Endothelial cell of umbilical vein (primary cell): ENCODE results near the gene PAFAH2. TPM values are rescaled to one million over a fixed set of nuclear protein-coding genes. Genes with fewer than 3 reads are reported as not detected.

Source experiments
- BruUV-seq: library from RNA; stranded (reverse); fragments of 400-500 nt; replicated peaks from 2 replicates; lab custom pipeline; 2021; lab: Mats Ljungman, UMichigan
- CTCF ChIA-PET: fragments of 300-600, 350-600 bp; sonication (Branson Sonifier 250); formaldehyde crosslinking; loops from one replicate; lab custom pipeline; 2021; ENCODE audit warnings: antibody characterized with exemption, inconsistent platforms; lab: Charles Lee
- POLR2A ChIA-PET: fragments of 300-600, 350-600 bp; sonication (Branson Sonifier 250); formaldehyde crosslinking; loops from one replicate; lab custom pipeline; 2021; ENCODE audit warnings: antibody characterized with exemption, inconsistent platforms; lab: Charles Lee
- DNase-seq: peaks from one replicate; pipeline ENCODE4 v3.0.0-alpha.2; 2011; ENCODE audit warnings: low read depth, low spot score
- FAIRE-seq: peaks from 2 replicates; lab custom pipeline; 2011; peaks lifted over from hg19 to GRCh38; lab: Jason Lieb, UNC
- H2AFZ ChIP-seq: 2 replicates; pipeline ENCODE4 v1.6.0; 2012; ENCODE audit warnings: low read depth, low read length, control low read depth, inconsistent platforms
- H3K27ac ChIP-seq: 2 replicates; pipeline ENCODE4 v1.5.1; 2011; ENCODE audit warnings: low read depth, mild to moderate bottlenecking, control low read depth, low read length, moderate library complexity; ENCODE audit not compliant: insufficient read depth
- H3K27me3 ChIP-seq, 2 experiments: 2 replicates each; pipeline versions ENCODE4 v1.6.0 to v1.6.1; 2011; ENCODE audit warnings: low read length in 2 of 2, mixed read lengths in 1 of 2; ENCODE audit not compliant: control insufficient read depth in 2 of 2, insufficient read depth in 2 of 2
- H3K36me3 ChIP-seq, 2 experiments: 2 replicates in 1 of 2; 3 replicates in 1 of 2; pipeline ENCODE4 v1.5.1; 2011; ENCODE audit warnings: low read length in 2 of 2, mild to moderate bottlenecking in 1 of 2, moderate library complexity in 1 of 2; ENCODE audit not compliant: control insufficient read depth in 2 of 2, insufficient read depth in 2 of 2; ENCODE audit errors: extremely low read depth in 1 of 2
- H3K4me1 ChIP-seq: 3 replicates; pipeline ENCODE4 v1.5.1; 2011; ENCODE audit warnings: mild to moderate bottlenecking, low read length; ENCODE audit not compliant: control insufficient read depth, insufficient read depth; ENCODE audit errors: extremely low read depth
- H3K4me2 ChIP-seq: 2 replicates; pipeline ENCODE4 v1.6.1; 2011; ENCODE audit warnings: low read length, control low read depth, mixed read lengths; ENCODE audit not compliant: insufficient read depth
- H3K4me3 ChIP-seq, 3 experiments: fragments of 200-600 bp in 1 of 3; sonication (generic), shearing (Covaris generic) in 1 of 3; replicated peaks in 1 of 3; 2 replicates each; pipeline ENCODE4 v1.5.1; 2011 to 2016; ENCODE audit warnings: control low read depth in 3 of 3, low read length in 3 of 3, mild to moderate bottlenecking in 2 of 3, inconsistent platforms in 1 of 3, low read depth in 1 of 3, moderate library complexity in 1 of 3; ENCODE audit not compliant: insufficient read depth in 1 of 3
- H3K79me2 ChIP-seq: 2 replicates; pipeline ENCODE4 v1.6.0; 2012; ENCODE audit warnings: low read length, inconsistent platforms; ENCODE audit not compliant: control insufficient read depth, insufficient read depth
- H3K9ac ChIP-seq: replicated peaks from 2 replicates; pipeline ENCODE3; 2011; ENCODE audit warnings: low read length, control low read depth; ENCODE audit not compliant: insufficient read depth; ENCODE audit errors: extremely low read depth
- H3K9me1 ChIP-seq: replicated peaks from 3 replicates; pipeline ENCODE4 v1.6.0; 2011; ENCODE audit warnings: mild to moderate bottlenecking, low read length; ENCODE audit not compliant: control insufficient read depth, insufficient read depth; ENCODE audit errors: extremely low read depth
- H3K9me3 ChIP-seq: replicated peaks from 2 replicates; pipeline ENCODE4 v1.5.1; 2012; ENCODE audit warnings: low read length, inconsistent platforms; ENCODE audit not compliant: control insufficient read depth, insufficient read depth
- H4K20me1 ChIP-seq: replicated peaks from 2 replicates; pipeline ENCODE3; 2011; ENCODE audit warnings: mild to moderate bottlenecking, low read length; ENCODE audit not compliant: control insufficient read depth, insufficient read depth; ENCODE audit errors: extremely low read depth
- FOS ChIP-seq: IDR thresholded peaks from 2 replicates; pipeline ENCODE4 v1.6.1; 2011; ENCODE audit warnings: mild to moderate bottlenecking, low read length, moderate library complexity, borderline replicate concordance; ENCODE audit not compliant: insufficient read depth
- GATA2 ChIP-seq: IDR thresholded peaks from 2 replicates; pipeline ENCODE4 v1.7.0; 2011; ENCODE audit warnings: low read depth, mild to moderate bottlenecking, moderate library complexity, mixed read lengths, low read length; ENCODE audit not compliant: insufficient read length, insufficient read depth
- JUN ChIP-seq: IDR thresholded peaks from 2 replicates; pipeline ENCODE4 v1.6.1; 2011; ENCODE audit warnings: borderline replicate concordance, low read depth; ENCODE audit not compliant: insufficient read length, insufficient read depth
- MYC ChIP-seq: IDR thresholded peaks from one replicate; pipeline ENCODE4 v1.6.1; 2011; ENCODE audit warnings: mild to moderate bottlenecking, low read depth, low read length
- POLR2AphosphoS5 ChIP-seq: IDR thresholded peaks from 2 replicates; pipeline ENCODE4 v1.6.1; 2012; ENCODE audit warnings: low read depth, mild to moderate bottlenecking, control low read depth, low read length, moderate library complexity; ENCODE audit not compliant: insufficient read depth
- dilution Hi-C: fragments of 300-500 bp; cut with MboI; formaldehyde crosslinking; loops from one replicate; pipeline ENCODE4 v1.15.0; 2019; ENCODE audit warnings: low sequenced_read_pairs; ENCODE audit not compliant: extremely low pct_ligation_motif_present
- intact Hi-C: fragments of 100-400 bp; cut with micrococcal nuclease; formaldehyde crosslinking; loops from one replicate; pipeline ENCODE4 v1.10.0; 2022
- polyA plus RNA-seq, 4 experiments: library from polyadenylated mRNA; depleted of rRNA in 3 of 4; stranded (reverse) in 3 of 4; unstranded in 1 of 4; fragments of >200 nt; gene quantifications; 2 replicates each; pipeline versions ENCODE4 v1.2.1 to v1.2.3, GENCODE V29; 2011 to 2012; ENCODE audit warnings: missing spikeins in 1 of 4
- total RNA-seq: library from RNA; stranded (reverse); gene quantifications from 2 replicates; pipeline ENCODE4 v1.2.3, GENCODE V29; 2021
- TF ChIP-seq, protein P1 (sequence below), 2 donors: IDR thresholded peaks; 1 replicate in 1 of 2; 2 replicates in 1 of 2; pipeline ENCODE4 v1.5.1; 2011; ENCODE audit warnings: low read length in 2 of 2, mild to moderate bottlenecking in 2 of 2, moderate library complexity in 2 of 2, control low read depth in 1 of 2, inconsistent platforms in 1 of 2, low read depth in 1 of 2; ENCODE audit not compliant: insufficient read depth in 1 of 2; ENCODE audit errors: extremely low read depth in 1 of 2

The PAFAH2 gene
- total and polyA plus RNA-seq, 2 donors (not counting 3 experiments of a cell fraction or from before 2014, with no cell fraction given), result 6.0 to 6.9 TPM

DNA sequence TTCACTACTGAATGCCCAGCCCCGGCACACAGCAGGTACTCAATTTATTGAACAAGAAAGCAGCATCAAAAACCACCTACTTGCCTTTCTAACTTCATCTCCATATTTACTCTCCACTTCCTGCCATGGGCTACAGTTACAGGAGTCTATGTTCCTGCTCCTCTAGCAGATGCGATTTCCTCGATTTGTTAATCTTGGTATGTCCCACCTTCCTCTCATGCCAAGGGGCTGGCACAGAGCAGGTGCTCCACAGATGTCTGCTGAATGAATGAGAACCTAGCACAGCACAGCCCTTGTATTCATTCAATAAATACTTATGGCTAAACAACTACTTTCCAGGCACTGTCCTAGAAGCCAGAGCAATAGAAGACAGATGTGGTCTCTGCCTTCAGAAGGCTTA, 12.2 kb downstream of the PAFAH2 start:
- DNase-seq, result no peak
- no TSS peak for BruUV-seq
- no peaks in the 10 kb centered on the region for H3K9me3 ChIP-seq
- dilution Hi-C loops, result loop anchor here (25.0 kb wide), 1 partner anchor 98 kb away; the partner anchor contains the start of gene PAQR7
- TF ChIP-seq POLR2AphosphoS5 (no peak), GATA2 (no peak), MYC (no peak), FOS (no peak), JUN (no peak)
- TF ChIP-seq, protein P1, sequence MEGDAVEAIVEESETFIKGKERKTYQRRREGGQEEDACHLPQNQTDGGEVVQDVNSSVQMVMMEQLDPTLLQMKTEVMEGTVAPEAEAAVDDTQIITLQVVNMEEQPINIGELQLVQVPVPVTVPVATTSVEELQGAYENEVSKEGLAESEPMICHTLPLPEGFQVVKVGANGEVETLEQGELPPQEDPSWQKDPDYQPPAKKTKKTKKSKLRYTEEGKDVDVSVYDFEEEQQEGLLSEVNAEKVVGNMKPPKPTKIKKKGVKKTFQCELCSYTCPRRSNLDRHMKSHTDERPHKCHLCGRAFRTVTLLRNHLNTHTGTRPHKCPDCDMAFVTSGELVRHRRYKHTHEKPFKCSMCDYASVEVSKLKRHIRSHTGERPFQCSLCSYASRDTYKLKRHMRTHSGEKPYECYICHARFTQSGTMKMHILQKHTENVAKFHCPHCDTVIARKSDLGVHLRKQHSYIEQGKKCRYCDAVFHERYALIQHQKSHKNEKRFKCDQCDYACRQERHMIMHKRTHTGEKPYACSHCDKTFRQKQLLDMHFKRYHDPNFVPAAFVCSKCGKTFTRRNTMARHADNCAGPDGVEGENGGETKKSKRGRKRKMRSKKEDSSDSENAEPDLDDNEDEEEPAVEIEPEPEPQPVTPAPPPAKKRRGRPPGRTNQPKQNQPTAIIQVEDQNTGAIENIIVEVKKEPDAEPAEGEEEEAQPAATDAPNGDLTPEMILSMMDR (IDR thresholded peaks at IDR 0.05; ENCODE audit: extremely low read depth in 1 of 2, insufficient read depth in 1 of 2, low read depth in 1 of 2, low read length in 2 of 2), result no peak
- no peaks in the 10 kb centered on the region for H3K27me3 ChIP-seq
- intact Hi-C loops, result no loop called here
- no peaks in the 10 kb centered on the region for H3K9me1 ChIP-seq
- H4K20me1 ChIP-seq, result no peaks in the 10 kb centered on the region
- H2AFZ ChIP-seq, result no peak overlapping the region
- no peaks in the 10 kb centered on the region for H3K4me1 ChIP-seq
- H3K79me2 ChIP-seq, result no peaks in the 10 kb centered on the region
- ChIA-PET POLR2A (no interaction called here), CTCF (interaction anchor here (0.8 to 5.2 kb wide), 3 partner anchors 12 to 90 kb away, joined by 3 to 26 read pairs (median 15); partner anchors contain the start of gene PAFAH2)
- no peak overlapping the region for H3K27ac ChIP-seq
- peaks cover 0 to 6% of the 10 kb centered on the region in 2 experiments for H3K36me3 ChIP-seq
- no peak overlapping the region for H3K9ac ChIP-seq
- FAIRE-seq, result no peak
- H3K4me2 ChIP-seq, result no peak overlapping the region
- H3K4me3 ChIP-seq, result no peak overlapping the region
